PC-3 (cell line): ENCODE measurements around the gene KCNJ13. TPM values are rescaled to one million over a fixed set of nuclear protein-coding genes. Genes with fewer than 3 reads are reported as not detected.
A peak's percentile ranks its signal among the peaks of the same experiment; 100 is the strongest.

Experiments
- ATAC-seq: fragments of 200-7000 bp; cut with Tn5 transposase; 2 replicates; pipeline ENCODE4 v1.9.1; 2020; ENCODE audit warnings: mild to moderate bottlenecking, moderate library complexity
- BruUV-seq: library from RNA; stranded (reverse); fragments of 400-500 nt; replicated peaks from 2 replicates; lab custom pipeline; 2021; lab: Mats Ljungman, UMichigan
- CTCF ChIA-PET: fragments of 300-600 bp; sonication (Branson Sonifier 250); formaldehyde crosslinking; loops from one replicate; lab custom pipeline; 2022; ENCODE audit warnings: antibody characterized with exemption; lab: Charles Lee
- POLR2A ChIA-PET: fragments of 300-600 bp; sonication (Branson Sonifier 250); formaldehyde crosslinking; loops from one replicate; lab custom pipeline; 2022; ENCODE audit warnings: antibody characterized with exemption; ENCODE audit not compliant: unreplicated experiment; lab: Charles Lee
- DNase-seq: peaks from one replicate; pipeline ENCODE4 v3.0.0-alpha.2; 2015
- H2AFZ ChIP-seq: fragments of 300-600 bp; sonication (generic); 2 replicates; pipeline ENCODE4 v1.6.0; 2016; ENCODE audit warnings: antibody characterized with exemption, low read length
- H3F3A ChIP-seq: fragments of 300-600 bp; sonication (generic); one replicate; pipeline ENCODE4 v1.6.0; 2017; ENCODE audit warnings: antibody characterized with exemption, low read length, control low read depth, mild to moderate bottlenecking; ENCODE audit not compliant: unreplicated experiment
- H3K27ac ChIP-seq: fragments of 300-600 bp; sonication (generic); 2 replicates; pipeline ENCODE4 v1.5.1; 2016; ENCODE audit warnings: mild to moderate bottlenecking, low read length
- H3K27me3 ChIP-seq: fragments of 300-600 bp; sonication (generic); 2 replicates; pipeline ENCODE4 v1.6.1; 2016; ENCODE audit warnings: low read length, mixed read lengths
- H3K36me3 ChIP-seq: fragments of 300-600 bp; sonication (generic); 2 replicates; pipeline ENCODE4 v1.6.1; 2016; ENCODE audit warnings: low read depth, mixed run types, low read length, mixed read lengths
- H3K4me1 ChIP-seq: fragments of 300-600 bp; sonication (generic); 2 replicates; pipeline ENCODE4 v1.5.1; 2016; ENCODE audit warnings: low read length; ENCODE audit not compliant: insufficient read depth
- H3K4me2 ChIP-seq: fragments of 300-600 bp; sonication (generic); 2 replicates; pipeline ENCODE4 v1.6.0; 2016; ENCODE audit warnings: low read length
- H3K4me3 ChIP-seq: fragments of 300-600 bp; sonication (generic); 2 replicates; pipeline ENCODE4 v1.5.1; 2016; ENCODE audit warnings: mild to moderate bottlenecking, low read length, mixed read lengths
- H3K79me2 ChIP-seq: fragments of 300-600 bp; sonication (generic); 2 replicates; pipeline ENCODE4 v1.6.1; 2017; ENCODE audit warnings: low read length, mixed read lengths
- H3K9ac ChIP-seq: fragments of 300-600 bp; sonication (generic); 2 replicates; pipeline ENCODE4 v1.6.0; 2016; ENCODE audit warnings: mild to moderate bottlenecking, low read length
- H3K9me2 ChIP-seq: fragments of 300-600 bp; sonication (generic); replicated peaks from 2 replicates; pipeline ENCODE4 v1.6.1; 2016; ENCODE audit warnings: mixed run types, low read length, mixed read lengths
- H3K9me3 ChIP-seq: fragments of 300-600 bp; sonication (generic); 2 replicates; pipeline ENCODE4 v1.6.1; 2016; ENCODE audit warnings: low read length, mixed read lengths
- H4K20me1 ChIP-seq: fragments of 300-600 bp; sonication (generic); 2 replicates; pipeline ENCODE4 v1.6.1; 2016; ENCODE audit warnings: low read length, mixed read lengths
- EZH2 ChIP-seq: fragments of 300-600 bp; sonication (generic); IDR thresholded peaks from one replicate; pipeline ENCODE4 v1.6.1; 2017; ENCODE audit warnings: antibody characterized with exemption, mild to moderate bottlenecking, low read length; ENCODE audit not compliant: unreplicated experiment
- EZH2phosphoT487 ChIP-seq: fragments of 300-600 bp; sonication (generic); IDR thresholded peaks from 2 replicates; pipeline ENCODE4 v1.6.1; 2018; ENCODE audit warnings: mild to moderate bottlenecking, antibody characterized with exemption, low read length, borderline replicate concordance
- intact Hi-C: fragments of 100-400 bp; cut with micrococcal nuclease; formaldehyde crosslinking; loops from 2 replicates; pipeline ENCODE4 v1.9.0; 2023
- total RNA-seq: library from RNA; depleted of rRNA; stranded (reverse); fragments of >200 nt; gene quantifications from 2 replicates; pipeline ENCODE4 v1.2.3, GENCODE V29; 2014
- TF ChIP-seq, protein P1 (sequence below): fragments of 300-600 bp; sonication (generic); conservative IDR thresholded peaks from 2 replicates; pipeline ENCODE4 v1.5.1; 2017; ENCODE audit warnings: antibody characterized with exemption, low read depth, mild to moderate bottlenecking, low read length

The KCNJ13 gene
- total RNA-seq, 1 experiment from 2014 or later: not detected

DNA sequence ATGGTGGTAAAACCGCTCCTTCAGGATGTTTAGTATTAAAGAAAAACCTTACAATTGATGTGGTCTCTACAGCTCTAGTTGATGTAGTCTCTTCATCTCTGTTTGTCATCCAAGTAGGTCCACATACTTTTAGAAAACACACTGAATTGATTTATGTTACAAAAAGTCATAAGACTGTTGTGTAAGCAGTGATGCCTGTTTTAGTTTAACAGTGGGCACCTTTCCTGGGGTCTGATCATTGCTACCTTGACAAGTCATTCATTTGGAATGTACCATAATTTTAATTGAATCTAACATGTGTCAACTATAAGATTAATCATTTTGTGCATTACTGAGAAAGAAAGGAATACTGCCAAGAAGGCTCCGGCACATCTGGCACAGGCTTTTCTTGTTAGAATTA, 44.9 kb downstream of the KCNJ13 start:
- DNase-seq: no peak
- Histone ChIP-seq H4K20me1 (peaks cover 13% of the 10 kb centered on the region; the same call in 1 of the 2 replicates), H3K4me2 (no peak overlapping the region), H3F3A (no peaks in the 10 kb centered on the region), H3K9me3 (no peaks in the 10 kb centered on the region), H3K4me1 (no peaks in the 10 kb centered on the region), H2AFZ (no peak overlapping the region), H3K79me2 (peaks cover 42% of the 10 kb centered on the region), H3K36me3 (peaks cover 19% of the 10 kb centered on the region; the same call in 1 of the 2 replicates), H3K9me2 (no peaks in the 10 kb centered on the region), H3K27me3 (no peaks in the 10 kb centered on the region), H3K9ac (no peak overlapping the region), H3K4me3 (no peak overlapping the region), H3K27ac (no peak overlapping the region)
- ChIA-PET CTCF (interaction anchor here (0.7 kb wide), 1 partner anchor 331 kb away, joined by 3 read pairs; no protein-coding TSS in a partner anchor), POLR2A (interaction anchor here (0.6 kb wide), 1 partner anchor 32 kb away, joined by 3 read pairs; no protein-coding TSS in a partner anchor)
- BruUV-seq: no TSS peak
- ATAC-seq: peak; percentile 22; the same call in 1 of the 2 replicates
- TF ChIP-seq EZH2phosphoT487: no peak
- intact Hi-C loops: no loop called here

DNA sequence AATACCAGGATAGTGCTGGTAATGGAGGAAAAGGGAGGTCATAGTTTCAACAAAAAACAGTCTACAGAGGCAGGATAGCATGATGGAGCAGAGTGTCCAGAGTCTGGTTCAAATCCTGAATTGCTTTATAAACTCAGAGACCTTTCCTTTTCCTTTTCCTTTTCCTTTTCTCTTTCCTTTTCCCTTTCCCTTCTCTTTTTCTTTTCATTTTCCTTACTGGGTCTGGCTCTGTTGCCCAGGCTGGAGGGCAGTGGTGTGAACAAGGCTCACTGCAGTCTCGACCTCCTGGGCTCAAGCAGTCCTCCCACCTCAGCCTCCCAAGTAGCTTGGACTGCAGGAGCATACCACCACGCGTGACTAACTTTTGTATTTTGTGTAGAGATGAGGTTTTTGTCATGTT, 47.6 kb downstream of the KCNJ13 start:
- peaks cover 13% of the 10 kb centered on the region; the same call in 1 of the 2 replicates for H4K20me1 ChIP-seq
- DNase-seq: no peak
- CTCF ChIA-PET: no interaction called here

DNA sequence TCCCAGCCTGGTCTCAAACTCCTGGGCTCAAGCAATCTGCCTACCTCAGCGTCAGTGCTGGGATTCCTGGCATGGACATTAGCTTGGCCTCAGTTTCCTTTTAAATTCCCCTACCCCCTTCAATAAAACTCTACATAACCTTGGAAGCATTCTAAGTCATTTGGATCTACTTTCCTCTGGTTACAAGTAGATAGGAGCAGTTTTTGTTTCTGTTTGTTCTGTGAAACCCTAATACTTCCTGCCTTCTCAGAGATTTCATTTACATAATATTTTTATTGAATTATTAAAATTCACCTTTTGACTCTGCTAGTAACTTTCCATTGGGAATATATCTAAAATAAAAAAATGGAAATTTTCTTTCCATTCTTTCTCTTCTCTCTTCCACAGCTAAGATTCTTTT, 53.3 kb downstream of the KCNJ13 start:
- peaks cover 27% of the 10 kb centered on the region; the same call in 1 of the 2 replicates for H4K20me1 ChIP-seq
- no peaks in the 10 kb centered on the region for H3F3A ChIP-seq
- no peak overlapping the region for H3K4me3 ChIP-seq
- TF ChIP-seq, protein P1, sequence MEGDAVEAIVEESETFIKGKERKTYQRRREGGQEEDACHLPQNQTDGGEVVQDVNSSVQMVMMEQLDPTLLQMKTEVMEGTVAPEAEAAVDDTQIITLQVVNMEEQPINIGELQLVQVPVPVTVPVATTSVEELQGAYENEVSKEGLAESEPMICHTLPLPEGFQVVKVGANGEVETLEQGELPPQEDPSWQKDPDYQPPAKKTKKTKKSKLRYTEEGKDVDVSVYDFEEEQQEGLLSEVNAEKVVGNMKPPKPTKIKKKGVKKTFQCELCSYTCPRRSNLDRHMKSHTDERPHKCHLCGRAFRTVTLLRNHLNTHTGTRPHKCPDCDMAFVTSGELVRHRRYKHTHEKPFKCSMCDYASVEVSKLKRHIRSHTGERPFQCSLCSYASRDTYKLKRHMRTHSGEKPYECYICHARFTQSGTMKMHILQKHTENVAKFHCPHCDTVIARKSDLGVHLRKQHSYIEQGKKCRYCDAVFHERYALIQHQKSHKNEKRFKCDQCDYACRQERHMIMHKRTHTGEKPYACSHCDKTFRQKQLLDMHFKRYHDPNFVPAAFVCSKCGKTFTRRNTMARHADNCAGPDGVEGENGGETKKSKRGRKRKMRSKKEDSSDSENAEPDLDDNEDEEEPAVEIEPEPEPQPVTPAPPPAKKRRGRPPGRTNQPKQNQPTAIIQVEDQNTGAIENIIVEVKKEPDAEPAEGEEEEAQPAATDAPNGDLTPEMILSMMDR: no peak
- no peak for TF ChIP-seq EZH2
- no peak for TF ChIP-seq EZH2phosphoT487
- H3K9ac ChIP-seq: no peak overlapping the region
- peaks cover 78% of the 10 kb centered on the region for H3K79me2 ChIP-seq
- H3K4me1 ChIP-seq: no peaks in the 10 kb centered on the region
- peak; percentile 68 for ATAC-seq
- BruUV-seq: no TSS peak
- H3K27me3 ChIP-seq: no peaks in the 10 kb centered on the region
- H3K27ac ChIP-seq: no peak overlapping the region
- DNase-seq: no peak
- H3K9me3 ChIP-seq: no peaks in the 10 kb centered on the region
- intact Hi-C loops: no loop called here
- no peaks in the 10 kb centered on the region for H3K9me2 ChIP-seq
- CTCF ChIA-PET: no interaction called here
- no peak overlapping the region for H3K4me2 ChIP-seq
- H3K36me3 ChIP-seq: peaks cover 19% of the 10 kb centered on the region
- H2AFZ ChIP-seq: no peak overlapping the region
- POLR2A ChIA-PET: no interaction called here

More for the DNA sequence above, 47.6 kb downstream of the KCNJ13 start:
- Histone ChIP-seq H3K27me3 (no peaks in the 10 kb centered on the region), H3K36me3 (peaks cover 19% of the 10 kb centered on the region; the same call in 1 of the 2 replicates), H3K9me3 (no peaks in the 10 kb centered on the region), H3K27ac (no peak overlapping the region), H3F3A (no peaks in the 10 kb centered on the region), H2AFZ (no peak overlapping the region), H3K4me3 (no peak overlapping the region), H3K4me2 (no peak overlapping the region), H3K9me2 (no peaks in the 10 kb centered on the region), H3K4me1 (no peaks in the 10 kb centered on the region), H3K79me2 (peaks cover 59% of the 10 kb centered on the region), H3K9ac (no peak overlapping the region)
- intact Hi-C loops: no loop called here
- TF ChIP-seq EZH2phosphoT487: no peak
- ATAC-seq: no peak
- no TSS peak for BruUV-seq
- POLR2A ChIA-PET: no interaction called here
